GM19467 (cell line): ENCODE results near the gene BCL2.

Experiments
- ATAC-seq: cut with Tn5 transposase; IDR thresholded peaks from one replicate; pipeline ENCODE4 v1.9.1; 2021; ENCODE audit warnings: mild to moderate bottlenecking, moderate library complexity; ENCODE audit not compliant: unreplicated experiment

BCL2 gene

DNA sequence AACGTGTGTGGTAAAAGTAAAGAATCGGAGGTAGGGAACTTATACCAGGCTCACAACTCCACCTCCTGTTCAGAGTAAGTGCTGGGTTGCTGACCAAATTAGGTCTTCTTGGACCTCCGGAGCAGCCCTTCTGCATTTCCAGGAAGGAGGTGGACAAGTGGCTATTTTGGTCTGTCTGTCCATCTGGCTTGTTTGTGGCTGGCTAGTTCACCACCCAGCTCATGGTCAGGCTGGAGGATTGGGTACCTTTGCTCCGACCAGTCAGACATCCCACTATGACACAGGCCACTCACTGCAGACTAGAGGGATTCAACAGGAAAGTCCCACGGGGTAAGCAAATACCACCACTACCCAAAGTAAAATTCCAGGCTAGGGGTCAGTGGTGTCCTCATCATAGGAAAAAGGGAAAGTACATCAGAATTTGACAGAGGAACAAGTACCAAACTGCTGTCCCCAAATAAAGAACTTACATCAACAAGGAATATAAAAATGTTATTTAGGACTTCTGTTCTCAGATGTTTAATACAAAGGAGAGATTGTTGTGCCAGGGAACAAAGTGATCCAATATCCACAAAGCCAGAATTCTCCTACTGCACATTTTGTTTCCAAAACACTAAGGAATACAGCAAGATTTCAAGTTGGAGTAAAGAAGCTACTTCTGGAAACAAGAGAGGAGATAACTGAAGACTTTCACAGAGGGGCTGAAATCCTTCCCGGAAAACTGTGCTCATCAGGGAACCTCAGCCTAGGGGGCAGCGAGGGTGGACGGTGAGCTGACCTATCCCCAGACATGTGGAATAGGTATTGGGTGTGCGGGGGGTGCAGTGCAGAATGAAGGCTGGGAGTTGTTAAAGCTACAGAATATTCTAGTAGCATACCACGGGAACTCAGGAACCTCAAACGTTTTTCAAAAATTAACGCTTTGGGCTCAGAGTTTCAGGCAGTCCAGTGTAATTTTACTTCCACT lies 56.9 kb downstream of the BCL2 start:
- no peak for ATAC-seq

GRCh38 chr18:63261029-63261428 lies 58.5 kb downstream of the BCL2 start:
- ATAC-seq, result no peak

DNA sequence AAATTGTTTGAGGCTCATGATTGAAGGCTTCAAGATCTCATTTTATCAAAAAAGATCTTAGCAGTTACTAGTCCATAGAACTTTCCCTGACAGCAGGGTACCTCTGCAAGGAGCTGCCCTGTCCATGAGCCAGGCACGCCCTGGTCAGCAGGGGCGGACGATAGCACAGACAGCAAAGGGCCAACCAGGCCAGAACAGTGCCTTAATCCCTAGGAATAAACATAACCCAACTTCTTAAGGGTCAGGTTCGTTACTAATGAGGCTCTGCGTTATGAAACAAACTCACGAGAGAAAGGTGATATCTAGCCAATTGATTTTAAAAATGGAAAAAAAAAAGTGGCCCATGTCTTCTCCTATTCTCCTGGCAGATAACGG lies 59.2 kb downstream of the BCL2 start:
- ATAC-seq, result no peak

GRCh38 chr18:63259567-63260379 lies 59.8 kb downstream of the BCL2 start:
- no peak for ATAC-seq

- ATAC-seq, result no peak
Measured at GRCh38 chr18:63258749-63259566, 60.6 kb downstream of the BCL2 start.

GRCh38 chr18:63257453-63257852 lies 62.1 kb downstream of the BCL2 start:
- ATAC-seq, result no peak

GRCh38 chr18:63255435-63255834 lies 64.1 kb downstream of the BCL2 start:
- ATAC-seq, result no peak

- ATAC-seq, result no peak
Measured at GRCh38 chr18:63254716-63255399, 64.7 kb downstream of the BCL2 start.

DNA sequence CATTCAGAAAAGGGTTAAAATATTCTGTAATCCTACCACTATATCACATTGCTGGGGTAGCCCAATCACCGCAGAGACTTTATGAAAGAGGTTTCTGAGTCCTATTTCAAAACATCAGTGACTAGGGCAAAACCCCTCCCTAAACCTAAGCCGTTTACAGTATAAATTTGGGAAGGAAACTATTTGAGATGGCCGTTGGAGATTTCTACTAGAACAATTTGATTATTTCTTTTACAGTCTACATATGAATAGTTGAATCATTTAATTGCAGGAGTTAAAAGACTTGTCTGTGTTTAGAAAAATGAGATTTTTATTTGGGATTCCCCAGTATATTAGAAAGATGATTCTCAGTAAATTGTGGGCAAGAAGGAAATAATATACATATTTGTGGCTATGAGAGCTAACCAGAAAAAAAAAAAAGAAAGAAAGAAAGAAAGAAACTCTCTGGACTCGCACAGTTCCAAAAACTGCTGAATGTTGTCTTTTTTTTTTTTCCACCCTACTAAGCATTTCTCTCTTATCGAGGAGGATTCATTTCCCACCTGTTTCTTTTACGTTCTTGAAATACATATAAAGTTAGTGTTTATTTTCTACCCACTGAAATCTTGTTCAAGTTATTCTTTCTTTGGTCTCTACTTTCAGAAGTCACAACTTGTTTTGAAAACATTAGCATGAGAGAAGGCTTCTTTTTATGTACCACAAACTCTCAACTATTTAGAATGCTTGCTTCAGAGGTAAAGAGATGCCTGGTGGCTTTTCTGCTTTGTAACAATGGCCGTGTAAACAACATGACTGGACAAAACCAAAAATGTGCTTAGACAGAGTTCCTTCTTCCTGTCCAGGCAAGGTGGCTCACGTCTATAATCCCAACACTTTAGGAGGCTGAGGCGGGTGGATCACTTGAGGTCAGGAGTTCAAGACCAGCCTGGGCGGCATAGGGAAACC lies 65.9 kb downstream of the BCL2 start:
- ATAC-seq, result no peak

- ATAC-seq, result no peak
Measured at GRCh38 chr18:63253014-63253413, 66.6 kb downstream of the BCL2 start.

GRCh38 chr18:63249771-63250170 lies 69.8 kb downstream of the BCL2 start:
- no peak for ATAC-seq

GRCh38 chr18:63247926-63248325 lies 71.6 kb downstream of the BCL2 start:
- no peak for ATAC-seq

DNA sequence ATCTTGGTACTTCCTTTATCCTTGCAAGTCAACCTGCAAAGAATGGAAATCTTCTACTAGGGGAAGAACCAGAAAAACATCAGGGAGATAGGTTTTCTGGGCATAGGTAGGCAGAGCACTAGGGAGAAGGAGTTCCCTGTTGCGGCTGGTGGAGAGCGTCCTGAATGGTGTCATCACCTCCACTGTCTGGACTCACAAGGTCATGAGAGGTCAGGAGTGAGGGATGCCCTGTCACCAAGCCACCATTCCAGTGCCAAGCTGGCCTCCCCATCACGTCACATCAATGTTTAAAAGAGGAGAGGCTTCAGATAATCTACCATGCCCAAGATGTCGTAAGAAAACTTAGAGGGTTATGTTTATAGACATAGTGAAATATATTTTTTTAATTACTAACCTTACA lies 72.1 kb downstream of the BCL2 start:
- ATAC-seq, result no peak

DNA sequence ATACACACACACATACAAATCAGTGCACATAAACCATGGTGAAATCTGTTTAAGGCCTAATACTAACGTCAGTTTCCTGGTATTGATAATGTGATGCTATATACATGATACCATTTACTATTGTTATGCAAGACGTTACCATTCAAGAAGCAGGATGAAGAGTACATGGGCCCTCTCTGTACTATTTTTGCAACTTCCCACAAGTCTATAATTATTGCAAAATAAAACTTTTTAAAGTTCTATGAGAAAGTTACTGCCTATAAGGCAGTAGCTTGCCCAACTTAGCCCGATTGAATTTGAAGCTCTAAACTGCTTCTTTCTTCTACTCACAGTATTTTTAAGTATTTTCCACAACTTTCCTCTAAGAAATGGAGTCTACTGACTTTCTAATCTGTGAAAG lies 74.0 kb downstream of the BCL2 start:
- no peak for ATAC-seq

GRCh38 chr18:63244607-63245006 lies 75.0 kb downstream of the BCL2 start:
- no peak for ATAC-seq

- ATAC-seq, result no peak
Measured at GRCh38 chr18:63241760-63242159, 77.8 kb downstream of the BCL2 start.

DNA sequence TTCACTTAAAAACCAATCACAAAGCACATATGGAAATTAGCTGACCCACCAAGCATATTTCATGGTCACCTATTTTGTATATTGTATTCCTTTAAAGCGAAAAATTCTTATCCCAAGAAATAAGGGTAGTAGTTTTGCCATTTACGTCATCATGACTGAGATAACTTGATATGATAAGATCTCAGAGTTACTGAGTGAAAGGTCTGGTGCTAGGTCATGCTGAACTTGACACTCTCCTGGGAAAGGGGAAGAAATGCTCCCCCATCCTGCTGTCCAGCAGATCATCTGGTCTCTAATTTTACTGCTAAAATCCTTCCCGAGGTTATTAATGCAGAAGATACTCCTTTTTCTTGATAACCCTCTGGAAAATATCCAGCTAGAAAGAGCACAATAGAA lies 78.3 kb downstream of the BCL2 start:
- ATAC-seq, result no peak

- no peak for ATAC-seq
Measured at GRCh38 chr18:63240531-63241316, 78.8 kb downstream of the BCL2 start.

GRCh38 chr18:63238693-63239075 lies 80.9 kb downstream of the BCL2 start:
- no peak for ATAC-seq
